ENCODE measurements around the gene APBB2.

DNA sequence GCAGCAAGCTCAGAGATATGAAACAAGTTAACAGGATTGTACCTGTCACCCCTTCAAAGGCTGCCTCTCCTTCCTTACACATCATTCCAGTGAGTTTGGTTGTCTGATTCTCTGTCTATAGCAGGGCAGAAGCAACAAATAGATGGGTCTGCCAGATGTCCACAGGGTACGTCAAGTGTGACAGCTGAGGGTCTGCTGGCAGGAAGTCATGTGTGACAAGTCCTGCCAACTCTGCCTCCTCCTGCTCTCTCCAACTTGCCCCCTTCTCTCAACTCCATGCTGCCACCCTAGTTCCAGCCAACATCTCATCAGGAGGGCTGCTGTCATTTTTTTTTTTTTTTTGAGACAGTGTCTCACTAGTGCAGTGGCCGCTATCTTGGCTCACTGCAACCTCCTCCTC, 355.4 kb downstream of the APBB2 start:
- TF ChIP-seq, protein P1, sequence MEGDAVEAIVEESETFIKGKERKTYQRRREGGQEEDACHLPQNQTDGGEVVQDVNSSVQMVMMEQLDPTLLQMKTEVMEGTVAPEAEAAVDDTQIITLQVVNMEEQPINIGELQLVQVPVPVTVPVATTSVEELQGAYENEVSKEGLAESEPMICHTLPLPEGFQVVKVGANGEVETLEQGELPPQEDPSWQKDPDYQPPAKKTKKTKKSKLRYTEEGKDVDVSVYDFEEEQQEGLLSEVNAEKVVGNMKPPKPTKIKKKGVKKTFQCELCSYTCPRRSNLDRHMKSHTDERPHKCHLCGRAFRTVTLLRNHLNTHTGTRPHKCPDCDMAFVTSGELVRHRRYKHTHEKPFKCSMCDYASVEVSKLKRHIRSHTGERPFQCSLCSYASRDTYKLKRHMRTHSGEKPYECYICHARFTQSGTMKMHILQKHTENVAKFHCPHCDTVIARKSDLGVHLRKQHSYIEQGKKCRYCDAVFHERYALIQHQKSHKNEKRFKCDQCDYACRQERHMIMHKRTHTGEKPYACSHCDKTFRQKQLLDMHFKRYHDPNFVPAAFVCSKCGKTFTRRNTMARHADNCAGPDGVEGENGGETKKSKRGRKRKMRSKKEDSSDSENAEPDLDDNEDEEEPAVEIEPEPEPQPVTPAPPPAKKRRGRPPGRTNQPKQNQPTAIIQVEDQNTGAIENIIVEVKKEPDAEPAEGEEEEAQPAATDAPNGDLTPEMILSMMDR (IDR thresholded peaks at IDR 0.05): no peak
- no peak for TF ChIP-seq POLR2A (IDR thresholded peaks at IDR 0.05)
